ENCODE measurements around the gene ACSM2A.
A peak's percentile ranks its signal among the peaks of the same experiment; 100 is the strongest.
"Not testable (repeated sequence)": the region's sequence is repeated elsewhere in the genome, so short reads cannot be mapped to it uniquely, and the experiment has no call there.

Gene ACSM2A

GRCh38 chr16:20507280-20507679 is 56.0 kb downstream of the ACSM2A start:
- ChIA-PET POLR2A (no interaction called here), CTCF (no interaction called here)
- no peak overlapping the region for H3K4me3 ChIP-seq (ENCODE audit: control insufficient read depth in 1 of 7, extremely low read depth in 1 of 7, insufficient read depth in 4 of 7, low read depth in 2 of 7, low read length in 6 of 7)
- H3K36me3 ChIP-seq (ENCODE audit: control insufficient read depth in 4 of 4, insufficient read depth in 4 of 4, low read length in 3 of 4): no peaks in the 10 kb centered on the region
- H3K9me3 ChIP-seq (ENCODE audit: control extremely low read depth in 1 of 5, control insufficient read depth in 4 of 5, insufficient read depth in 2 of 5, low read depth in 1 of 5, low read length in 4 of 5): peaks cover 0 to 14% (median 0%) of the 10 kb centered on the region in 5 experiments
- H3K4me1 ChIP-seq (ENCODE audit: control extremely low read depth in 1 of 4, control insufficient read depth in 4 of 4, insufficient read depth in 4 of 4, low read length in 3 of 4): no peaks in the 10 kb centered on the region
- no peak overlapping the region for H3K27ac ChIP-seq (ENCODE audit: insufficient read depth in 1 of 2, low read depth in 1 of 2, low read length in 2 of 2, poor library complexity in 1 of 2, severe bottlenecking in 2 of 2)
- no peaks in the 10 kb centered on the region for H3K27me3 ChIP-seq (replicated peaks in 2 of 5; ENCODE audit: control insufficient read depth in 4 of 5, insufficient read depth in 5 of 5, low read length in 4 of 5)
- DNase-seq: no peak
- 84% methylated on average over 2 of the region's 2 CpGs for WGBS (ENCODE audit: insufficient coverage)

GRCh38 chr16:20510323-20510722 is 59.0 kb downstream of the ACSM2A start:
- no peaks in the 10 kb centered on the region for H3K4me1 ChIP-seq (ENCODE audit: control extremely low read depth in 1 of 4, control insufficient read depth in 4 of 4, insufficient read depth in 4 of 4, low read length in 3 of 4)
- H3K36me3 ChIP-seq (ENCODE audit: control insufficient read depth in 4 of 4, insufficient read depth in 4 of 4, low read length in 3 of 4): no peaks in the 10 kb centered on the region
- peaks cover 0 to 5% (median 0%) of the 10 kb centered on the region in 5 experiments for H3K27me3 ChIP-seq (replicated peaks in 2 of 5; ENCODE audit: control insufficient read depth in 4 of 5, insufficient read depth in 5 of 5, low read length in 4 of 5)
- H3K4me3 ChIP-seq (ENCODE audit: control insufficient read depth in 1 of 7, extremely low read depth in 1 of 7, insufficient read depth in 4 of 7, low read depth in 2 of 7, low read length in 6 of 7): no peak overlapping the region
- WGBS (ENCODE audit: insufficient coverage): no CpG with 5 or more reads among the region's 1 CpG
- ChIA-PET POLR2A (no interaction called here), CTCF (no interaction called here)
- DNase-seq: no peak
- H3K27ac ChIP-seq (ENCODE audit: insufficient read depth in 1 of 2, low read depth in 1 of 2, low read length in 2 of 2, poor library complexity in 1 of 2, severe bottlenecking in 2 of 2): no peak overlapping the region
- peaks cover 0 to 11% (median 0%) of the 10 kb centered on the region in 5 experiments for H3K9me3 ChIP-seq (ENCODE audit: control extremely low read depth in 1 of 5, control insufficient read depth in 4 of 5, insufficient read depth in 2 of 5, low read depth in 1 of 5, low read length in 4 of 5)

DNA sequence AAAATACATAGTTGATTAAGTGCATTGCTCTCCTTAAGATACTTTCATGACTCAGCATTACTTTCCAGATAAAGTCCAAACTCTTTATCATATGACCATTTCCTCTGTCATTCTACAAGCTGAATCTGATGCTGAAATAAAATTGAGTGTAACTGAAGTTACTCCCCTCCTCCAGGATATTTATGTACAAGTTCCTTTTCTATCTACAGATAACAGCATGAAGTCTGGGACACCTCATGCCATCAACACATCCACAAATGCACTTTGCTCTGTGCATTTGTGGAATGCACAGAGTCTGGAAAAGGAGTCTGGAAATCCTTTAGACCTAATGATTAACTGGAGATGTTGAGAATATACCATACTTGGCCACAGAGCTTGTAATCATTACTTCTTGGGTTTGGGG is 64.4 kb downstream of the ACSM2A start:
- ChIA-PET CTCF (no interaction called here), POLR2A (no interaction called here)
- no peak overlapping the region for H3K4me3 ChIP-seq (ENCODE audit: control insufficient read depth in 1 of 7, extremely low read depth in 1 of 7, insufficient read depth in 4 of 7, low read depth in 2 of 7, low read length in 6 of 7)
- DNase-seq: peak in 1 of 3 donors; percentile 0
- no peaks in the 10 kb centered on the region for H3K9me3 ChIP-seq (ENCODE audit: control extremely low read depth in 1 of 5, control insufficient read depth in 4 of 5, insufficient read depth in 2 of 5, low read depth in 1 of 5, low read length in 4 of 5)
- no peaks in the 10 kb centered on the region for H3K36me3 ChIP-seq (ENCODE audit: control insufficient read depth in 4 of 4, insufficient read depth in 4 of 4, low read length in 3 of 4)
- H3K27me3 ChIP-seq (replicated peaks in 2 of 5; ENCODE audit: control insufficient read depth in 4 of 5, insufficient read depth in 5 of 5, low read length in 4 of 5): peaks cover 0 to 5% (median 0%) of the 10 kb centered on the region in 5 experiments
- H3K27ac ChIP-seq (ENCODE audit: insufficient read depth in 1 of 2, low read depth in 1 of 2, low read length in 2 of 2, poor library complexity in 1 of 2, severe bottlenecking in 2 of 2): no peak overlapping the region
- no peaks in the 10 kb centered on the region for H3K4me1 ChIP-seq (ENCODE audit: control extremely low read depth in 1 of 4, control insufficient read depth in 4 of 4, insufficient read depth in 4 of 4, low read length in 3 of 4)

- Histone ChIP-seq H3K4me3 (ENCODE audit: control insufficient read depth in 1 of 7, extremely low read depth in 1 of 7, insufficient read depth in 4 of 7, low read depth in 2 of 7, low read length in 6 of 7) (no peak overlapping the region), H3K9me3 (ENCODE audit: control extremely low read depth in 1 of 5, control insufficient read depth in 4 of 5, insufficient read depth in 2 of 5, low read depth in 1 of 5, low read length in 4 of 5) (no peaks in the 10 kb centered on the region), H3K4me1 (ENCODE audit: control extremely low read depth in 1 of 4, control insufficient read depth in 4 of 4, insufficient read depth in 4 of 4, low read length in 3 of 4) (no peaks in the 10 kb centered on the region), H3K36me3 (ENCODE audit: control insufficient read depth in 4 of 4, insufficient read depth in 4 of 4, low read length in 3 of 4) (no peaks in the 10 kb centered on the region), H3K27ac (ENCODE audit: insufficient read depth in 1 of 2, low read depth in 1 of 2, low read length in 2 of 2, poor library complexity in 1 of 2, severe bottlenecking in 2 of 2) (no peak overlapping the region), H3K27me3 (replicated peaks in 2 of 5; ENCODE audit: control insufficient read depth in 4 of 5, insufficient read depth in 5 of 5, low read length in 4 of 5) (peaks cover 0 to 5% (median 0%) of the 10 kb centered on the region in 5 experiments)
- CTCF ChIA-PET: no interaction called here
- WGBS (ENCODE audit: insufficient coverage): 100% methylated on average over 2 of the region's 3 CpGs
- no peak for DNase-seq
- POLR2A ChIA-PET: no interaction called here
Measured at GRCh38 chr16:20517149-20517548, 65.8 kb downstream of the ACSM2A start.

GRCh38 chr16:20519231-20519630 is 67.9 kb downstream of the ACSM2A start:
- H3K36me3 ChIP-seq (ENCODE audit: control insufficient read depth in 4 of 4, insufficient read depth in 4 of 4, low read length in 3 of 4): no peaks in the 10 kb centered on the region
- no peaks in the 10 kb centered on the region for H3K9me3 ChIP-seq (ENCODE audit: control extremely low read depth in 1 of 5, control insufficient read depth in 4 of 5, insufficient read depth in 2 of 5, low read depth in 1 of 5, low read length in 4 of 5)
- CTCF ChIA-PET: no interaction called here
- no peak overlapping the region for H3K27ac ChIP-seq (ENCODE audit: insufficient read depth in 1 of 2, low read depth in 1 of 2, low read length in 2 of 2, poor library complexity in 1 of 2, severe bottlenecking in 2 of 2)
- 66% methylated on average over 3 of the region's 3 CpGs for WGBS (ENCODE audit: insufficient coverage)
- H3K4me1 ChIP-seq (ENCODE audit: control extremely low read depth in 1 of 4, control insufficient read depth in 4 of 4, insufficient read depth in 4 of 4, low read length in 3 of 4): no peaks in the 10 kb centered on the region
- POLR2A ChIA-PET: no interaction called here
- no peak for DNase-seq
- peaks cover 0 to under 1% (median 0%) of the 10 kb centered on the region in 5 experiments for H3K27me3 ChIP-seq (replicated peaks in 2 of 5; ENCODE audit: control insufficient read depth in 4 of 5, insufficient read depth in 5 of 5, low read length in 4 of 5)
- no peak overlapping the region for H3K4me3 ChIP-seq (ENCODE audit: control insufficient read depth in 1 of 7, extremely low read depth in 1 of 7, insufficient read depth in 4 of 7, low read depth in 2 of 7, low read length in 6 of 7)

DNA sequence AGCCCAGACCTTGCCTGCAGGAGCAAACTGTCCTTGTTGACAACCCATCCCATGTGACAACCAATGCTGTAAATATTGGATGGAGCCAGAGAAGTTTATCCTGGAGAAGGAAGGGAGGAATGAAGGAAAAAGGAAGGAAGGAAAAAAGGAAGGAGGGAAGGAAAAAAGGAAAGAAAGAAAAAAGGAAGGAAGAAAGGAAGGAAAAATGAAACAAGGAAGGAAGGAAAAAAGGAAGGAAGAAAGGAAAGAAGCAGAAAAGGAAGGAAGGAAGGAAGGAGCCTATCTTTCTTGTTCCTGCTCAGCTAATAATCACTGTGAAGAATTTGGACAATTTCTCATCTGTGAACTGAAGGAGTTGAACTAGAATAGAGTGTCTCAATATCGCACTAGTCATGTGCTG is 68.8 kb downstream of the ACSM2A start:
- no peaks in the 10 kb centered on the region for H3K27me3 ChIP-seq (replicated peaks in 2 of 5; ENCODE audit: control insufficient read depth in 4 of 5, insufficient read depth in 5 of 5, low read length in 4 of 5)
- CTCF ChIA-PET: no interaction called here
- no peaks in the 10 kb centered on the region for H3K36me3 ChIP-seq (ENCODE audit: control insufficient read depth in 4 of 4, insufficient read depth in 4 of 4, low read length in 3 of 4)
- H3K9me3 ChIP-seq (ENCODE audit: control extremely low read depth in 1 of 5, control insufficient read depth in 4 of 5, insufficient read depth in 2 of 5, low read depth in 1 of 5, low read length in 4 of 5): no peaks in the 10 kb centered on the region
- H3K4me1 ChIP-seq (ENCODE audit: control extremely low read depth in 1 of 4, control insufficient read depth in 4 of 4, insufficient read depth in 4 of 4, low read length in 3 of 4): no peaks in the 10 kb centered on the region
- DNase-seq: no peak
- H3K4me3 ChIP-seq (ENCODE audit: control insufficient read depth in 1 of 7, extremely low read depth in 1 of 7, insufficient read depth in 4 of 7, low read depth in 2 of 7, low read length in 6 of 7): no peak overlapping the region
- 100% methylated on average over 1 of the region's 1 CpG for whole genome bisulfite sequencing (ENCODE audit: insufficient coverage)
- POLR2A ChIA-PET: no interaction called here
- no peak overlapping the region for H3K27ac ChIP-seq (ENCODE audit: insufficient read depth in 1 of 2, low read depth in 1 of 2, low read length in 2 of 2, poor library complexity in 1 of 2, severe bottlenecking in 2 of 2)

DNA sequence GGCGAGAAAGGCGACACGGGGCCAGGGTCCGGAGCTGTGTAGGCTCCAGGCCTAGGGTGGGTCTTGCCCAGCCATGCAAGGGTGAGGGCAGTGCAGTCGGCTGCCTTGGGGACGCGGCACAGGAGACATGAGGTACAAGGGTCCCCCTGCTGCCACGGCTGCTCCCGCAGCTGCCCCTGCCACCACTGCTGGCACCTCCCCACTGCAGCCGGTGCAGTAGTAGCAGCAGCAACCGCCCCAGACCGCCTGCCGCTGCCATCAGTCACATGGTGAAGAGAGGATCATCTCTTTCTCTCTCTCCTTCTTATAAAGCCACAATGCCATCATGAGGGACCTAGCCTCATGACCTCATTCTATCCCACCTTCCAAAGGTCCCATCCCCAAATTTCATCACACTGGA is 80.5 kb downstream of the ACSM2A start:
- H3K36me3 ChIP-seq (ENCODE audit: control insufficient read depth in 4 of 4, insufficient read depth in 4 of 4, low read length in 3 of 4); DNase-seq; H3K4me1 ChIP-seq (ENCODE audit: control extremely low read depth in 1 of 4, control insufficient read depth in 4 of 4, insufficient read depth in 4 of 4, low read length in 3 of 4); H3K4me3 ChIP-seq (ENCODE audit: control insufficient read depth in 1 of 7, extremely low read depth in 1 of 7, insufficient read depth in 4 of 7, low read depth in 2 of 7, low read length in 6 of 7); H3K9me3 ChIP-seq (ENCODE audit: control extremely low read depth in 1 of 5, control insufficient read depth in 4 of 5, insufficient read depth in 2 of 5, low read depth in 1 of 5, low read length in 4 of 5); CTCF ChIA-PET; H3K27ac ChIP-seq (ENCODE audit: insufficient read depth in 1 of 2, low read depth in 1 of 2, low read length in 2 of 2, poor library complexity in 1 of 2, severe bottlenecking in 2 of 2); H3K27me3 ChIP-seq (replicated peaks in 2 of 5; ENCODE audit: control insufficient read depth in 4 of 5, insufficient read depth in 5 of 5, low read length in 4 of 5); POLR2A ChIA-PET: not testable (repeated sequence)
- WGBS (ENCODE audit: insufficient coverage): no CpG with 5 or more reads among the region's 13 CpGs
